Measurements from ENCODE around the gene HOXC13. TPM values are rescaled to one million over a fixed set of nuclear protein-coding genes. Genes with fewer than 3 reads are reported as not detected.

HOXC13 gene
- total and polyA plus RNA-seq, 9 of the 15 experiments (the other 6 are each of a cell fraction or from before 2014, with no cell fraction given): 0.03 to 0.29 (median 0.17) TPM; not detected in 2

- peak; percentile 54; the same call in 1 of the 2 replicates for TF ChIP-seq MGA (IDR thresholded peaks at IDR 0.05)
- no peak for TF ChIP-seq SRSF1 (IDR thresholded peaks at IDR 0.05; ENCODE audit: low read depth, low read length)
- peak; percentile 43 to 87; a peak in 2 of 4 replicates for TF ChIP-seq TEAD1 (CRISPR knock-in tag; IDR thresholded peaks at IDR 0.05)
- TF ChIP-seq SREBF2 (CRISPR knock-in tag; IDR thresholded peaks at IDR 0.05): no peak
- peak; percentile 68; the same call in 1 of the 2 replicates for TF ChIP-seq PML (IDR thresholded peaks at IDR 0.05; ENCODE audit: low read length)
- no peak for TF ChIP-seq HCFC1 (IDR thresholded peaks at IDR 0.05; ENCODE audit: low read depth, low read length)
- no peak for TF ChIP-seq ZNF445 (CRISPR knock-in tag; IDR thresholded peaks at IDR 0.05; ENCODE audit: low read depth)
- TF ChIP-seq ERF (CRISPR knock-in tag; IDR thresholded peaks at IDR 0.05): no peak
- TF ChIP-seq ZC3H11A (IDR thresholded peaks at IDR 0.05; ENCODE audit: low read depth, low read length): no peak
- no peak for TF ChIP-seq MXD1 (CRISPR knock-in tag; IDR thresholded peaks at IDR 0.05; ENCODE audit: borderline replicate concordance, poor library complexity, severe bottlenecking)
- TF ChIP-seq RB1 (IDR thresholded peaks at IDR 0.05; ENCODE audit: low read depth): peak; percentile 46; the same call in 1 of the 2 replicates
- no peak for TF ChIP-seq MCM7 (IDR thresholded peaks at IDR 0.05)
- no peak for TF ChIP-seq RFX5 (IDR thresholded peaks at IDR 0.05; ENCODE audit: low read depth, low read length)
- no peak for TF ChIP-seq HIVEP1 (CRISPR knock-in tag; IDR thresholded peaks at IDR 0.05)
- TF ChIP-seq SP1 (CRISPR knock-in tag; IDR thresholded peaks at IDR 0.05): peak; percentile 52; the same call in 1 of the 2 replicates
- TF ChIP-seq CBX3 (IDR thresholded peaks at IDR 0.05; ENCODE audit: borderline replicate concordance in 1 of 2, low read length in 2 of 2): no peak
These were observed 57.0 kb downstream of the HOXC13 start (continued) for GRCh38 chr12:53995378-53996239.

Measured in K562 (cell line).